Measurements from ENCODE around the gene MMS22L.
A peak's percentile ranks its signal among the peaks of the same experiment; 100 is the strongest.

DNA sequence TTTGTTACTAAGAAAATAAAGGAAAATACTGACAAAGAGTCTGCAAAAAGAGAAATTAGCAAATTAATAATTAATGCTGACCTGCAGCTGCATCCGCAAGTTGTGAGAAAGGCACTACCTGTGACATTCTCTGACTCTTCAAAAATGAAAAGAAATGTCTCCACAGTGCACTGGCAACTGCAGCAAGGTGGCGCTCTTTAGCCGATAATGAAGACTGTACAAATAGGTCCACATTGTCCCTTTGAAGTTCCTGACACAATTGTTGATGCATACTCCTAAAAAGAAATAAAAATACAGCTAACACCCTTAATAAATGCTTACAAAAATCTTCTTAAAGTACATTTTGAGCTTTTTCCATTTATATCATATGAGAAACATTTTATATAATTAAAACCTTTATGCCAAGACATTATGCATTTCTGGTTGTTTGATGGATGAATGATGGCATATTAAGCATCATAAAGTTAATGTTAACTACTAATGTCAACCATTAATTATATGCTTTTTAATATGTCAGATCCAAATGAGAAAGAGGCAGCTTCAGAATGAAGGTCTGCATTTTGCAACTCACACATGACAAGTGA, 96.5 kb downstream of the MMS22L start:
- TF ChIP-seq, protein P1, sequence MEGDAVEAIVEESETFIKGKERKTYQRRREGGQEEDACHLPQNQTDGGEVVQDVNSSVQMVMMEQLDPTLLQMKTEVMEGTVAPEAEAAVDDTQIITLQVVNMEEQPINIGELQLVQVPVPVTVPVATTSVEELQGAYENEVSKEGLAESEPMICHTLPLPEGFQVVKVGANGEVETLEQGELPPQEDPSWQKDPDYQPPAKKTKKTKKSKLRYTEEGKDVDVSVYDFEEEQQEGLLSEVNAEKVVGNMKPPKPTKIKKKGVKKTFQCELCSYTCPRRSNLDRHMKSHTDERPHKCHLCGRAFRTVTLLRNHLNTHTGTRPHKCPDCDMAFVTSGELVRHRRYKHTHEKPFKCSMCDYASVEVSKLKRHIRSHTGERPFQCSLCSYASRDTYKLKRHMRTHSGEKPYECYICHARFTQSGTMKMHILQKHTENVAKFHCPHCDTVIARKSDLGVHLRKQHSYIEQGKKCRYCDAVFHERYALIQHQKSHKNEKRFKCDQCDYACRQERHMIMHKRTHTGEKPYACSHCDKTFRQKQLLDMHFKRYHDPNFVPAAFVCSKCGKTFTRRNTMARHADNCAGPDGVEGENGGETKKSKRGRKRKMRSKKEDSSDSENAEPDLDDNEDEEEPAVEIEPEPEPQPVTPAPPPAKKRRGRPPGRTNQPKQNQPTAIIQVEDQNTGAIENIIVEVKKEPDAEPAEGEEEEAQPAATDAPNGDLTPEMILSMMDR (conservative IDR thresholded peaks at IDR 0.05; ENCODE audit: low read length) = peak; percentile 97
- no peak for TF ChIP-seq EZH2phosphoT487 (IDR thresholded peaks at IDR 0.05; ENCODE audit: borderline replicate concordance)
